A549 treated with ZK216348 at 1 μM for 4 hours (cell line): ENCODE data around the gene ASB13. TPM values are rescaled to one million over a fixed set of nuclear protein-coding genes. Genes with fewer than 3 reads are reported as not detected.

Experiments used
- total RNA-seq: library from RNA; stranded (reverse); fragments of 200-300 nt; extraction: Qiagen RNA extraction; gene quantifications from 5 replicates; pipeline ENCODE4 v1.2.3, GENCODE V29; 2022; ENCODE audit warnings: low read depth

ASB13 gene, protein sequence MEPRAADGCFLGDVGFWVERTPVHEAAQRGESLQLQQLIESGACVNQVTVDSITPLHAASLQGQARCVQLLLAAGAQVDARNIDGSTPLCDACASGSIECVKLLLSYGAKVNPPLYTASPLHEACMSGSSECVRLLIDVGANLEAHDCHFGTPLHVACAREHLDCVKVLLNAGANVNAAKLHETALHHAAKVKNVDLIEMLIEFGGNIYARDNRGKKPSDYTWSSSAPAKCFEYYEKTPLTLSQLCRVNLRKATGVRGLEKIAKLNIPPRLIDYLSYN
- total RNA-seq = 18.2 to 24.5 TPM (median 21.1 TPM) in 5 replicates

DNA sequence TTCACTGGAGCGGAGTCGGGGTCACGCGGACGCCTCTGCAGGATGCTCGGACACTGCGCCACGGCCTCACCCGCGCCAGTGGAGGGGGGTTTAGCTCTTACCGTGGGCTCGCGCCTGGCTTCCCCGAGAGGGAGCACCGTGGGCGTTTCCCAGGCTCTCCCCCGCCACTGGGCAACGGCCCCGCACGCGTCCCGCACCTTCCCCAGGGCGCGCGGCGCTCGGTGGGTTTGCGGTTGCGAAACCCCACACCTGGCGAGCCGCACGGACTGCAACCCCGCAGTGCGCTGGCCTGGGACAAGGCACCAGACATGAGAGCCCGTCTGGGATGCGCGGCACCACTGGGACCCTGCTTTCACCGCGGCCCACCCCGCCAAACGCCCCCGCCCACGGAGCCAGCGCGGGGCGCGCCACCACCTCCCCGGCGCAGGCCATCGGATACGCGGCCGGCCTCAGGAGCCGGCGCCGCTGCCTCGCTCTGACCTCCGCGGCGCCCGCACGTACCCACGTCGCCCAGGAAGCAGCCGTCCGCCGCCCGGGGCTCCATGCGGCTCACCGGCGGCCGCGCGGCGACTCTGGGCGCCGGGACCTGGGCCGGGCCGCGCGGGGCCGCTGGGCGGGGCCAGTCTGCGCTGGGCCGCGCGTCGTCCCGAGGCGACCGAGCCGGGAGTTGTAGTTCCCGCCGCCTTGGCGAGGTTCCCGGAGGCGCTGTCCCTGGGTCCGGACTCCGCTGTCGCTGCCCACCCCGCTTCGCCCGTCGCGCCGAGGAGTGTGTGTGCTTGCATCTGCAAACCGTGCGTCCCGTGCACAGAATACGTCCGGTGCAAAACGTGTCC is at the start of gene ASB13:
TSS of gene ASB13 (minus strand) at position 588 of the 833 bp plus-strand sequence. CDS start at position 544, 44 bp downstream.

DNA sequence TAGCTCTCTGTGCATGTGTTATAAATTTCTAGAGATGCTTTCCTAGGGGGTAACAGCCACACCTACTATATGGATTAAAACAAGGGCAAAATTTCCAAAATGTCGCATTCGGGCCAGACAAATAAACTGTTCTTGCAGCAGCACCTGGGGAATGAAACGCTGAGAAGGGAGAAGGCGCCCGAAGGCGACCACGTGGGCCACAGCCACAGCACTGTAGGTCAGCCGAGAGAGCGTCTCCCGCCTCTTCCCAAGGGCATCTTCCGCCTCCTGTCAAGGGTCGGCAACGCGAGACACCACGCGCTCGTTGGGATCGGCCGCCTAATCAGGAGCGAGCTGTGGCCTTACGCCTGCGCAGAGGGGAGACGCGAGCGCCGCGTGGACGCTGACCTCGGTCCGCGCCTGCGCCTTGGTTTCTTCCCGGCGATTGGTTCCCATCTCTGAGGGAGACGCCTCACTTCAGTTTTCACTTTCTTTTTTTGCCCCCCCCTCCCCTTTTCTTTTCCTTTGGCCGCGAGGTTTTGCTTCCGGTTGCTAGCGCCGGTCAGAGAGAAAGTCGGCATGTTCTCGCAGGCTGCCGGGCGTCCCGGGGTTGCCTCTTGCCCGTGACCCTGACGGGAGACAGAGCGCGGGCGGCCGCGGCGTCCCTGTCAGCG is 18.0 kb upstream of the ASB13 start, which contains the start of gene TASOR2:
TSS of gene TASOR2 (plus strand) at position 521 of the 653 bp plus-strand sequence. CDS start 35,805 bp downstream, outside the sequence.

Other genes starting within 250 kb of the ASB13 start
- not detected in 5 replicates for gene CALML5, start 167.0 kb downstream of the ASB13 start, total RNA-seq
- not detected in 5 replicates for gene CALML3, start 141.6 kb downstream of the ASB13 start, total RNA-seq
- 22.4 to 45.5 TPM (median 35.6 TPM) in 5 replicates for gene TASOR2, start 18.2 kb upstream of the ASB13 start, total RNA-seq
- 197 to 320 TPM (median 207 TPM) in 5 replicates for gene GDI2, start 146.8 kb upstream of the ASB13 start, total RNA-seq
- 7.8 to 12.4 TPM (median 11.2 TPM) in 5 replicates for gene ANKRD16, start 223.3 kb upstream of the ASB13 start, total RNA-seq
- 36.1 to 41.3 TPM (median 40.2 TPM) in 5 replicates for gene FBH1, start 223.6 kb upstream of the ASB13 start, total RNA-seq